ENCODE measurements around the gene HNRNPUL2. TPM values are rescaled to one million over a fixed set of nuclear protein-coding genes. Genes with fewer than 3 reads are reported as not detected.
A peak's percentile ranks its signal among the peaks of the same experiment; 100 is the strongest.
"Not testable (repeated sequence)": the region's sequence is repeated elsewhere in the genome, so short reads cannot be mapped to it uniquely, and the experiment has no call there.

The HNRNPUL2 gene
- total RNA-seq, 1 experiment from 2014 or later = 43.5 TPM

DNA sequence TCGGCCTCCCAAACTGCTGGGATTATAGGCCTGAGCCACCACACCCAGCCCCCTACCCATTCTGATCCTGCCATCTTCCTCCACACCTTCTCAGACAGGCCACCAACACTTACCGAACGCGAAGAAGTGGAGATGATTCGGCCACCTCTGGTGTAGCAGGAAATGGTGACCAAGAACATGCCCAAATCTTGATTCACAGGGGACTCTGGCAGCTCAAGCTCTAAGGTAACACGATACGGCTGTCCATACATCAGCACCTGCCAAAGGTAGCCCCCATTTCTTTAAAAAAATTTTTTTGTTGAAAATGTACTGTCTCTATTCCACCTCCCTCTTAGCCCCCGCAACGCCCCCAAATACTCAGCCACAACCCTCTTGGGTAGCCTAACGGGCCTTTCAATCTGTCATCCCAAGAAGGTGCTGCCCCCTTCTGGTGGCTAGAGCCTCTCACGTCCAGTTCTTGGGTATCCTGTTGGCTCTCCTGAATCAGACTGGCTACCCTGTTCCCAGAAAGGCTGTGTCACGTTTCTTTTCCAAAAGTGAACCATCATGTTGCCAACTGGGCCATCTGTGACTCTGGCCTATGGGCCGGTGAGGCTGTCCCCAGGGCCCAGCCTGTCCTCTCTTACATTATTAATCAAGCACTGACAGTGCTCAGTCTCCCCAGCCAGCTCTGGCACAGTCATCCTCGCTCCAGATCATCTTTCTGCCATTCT, 32.6 kb downstream of the HNRNPUL2 start:
- no peak overlapping the region for H3K56ac ChIP-seq (ENCODE audit: insufficient read length, low read depth, low read length)
- no peak overlapping the region for H3K9ac ChIP-seq (ENCODE audit: extremely low read depth, insufficient read length, low read length)
- H3K4me2 ChIP-seq (ENCODE audit: insufficient read depth, insufficient read length, low read length) = no peak overlapping the region
- H3K79me1 ChIP-seq (ENCODE audit: insufficient read depth, low read depth, low read length, poor library complexity, severe bottlenecking) = no peaks in the 10 kb centered on the region
- no peak overlapping the region for H3K4me3 Mint-ChIP-seq
- H3T11ph ChIP-seq (ENCODE audit: low read length) = no peak overlapping the region
- H4K91ac ChIP-seq (ENCODE audit: insufficient read length, low read depth, low read length) = no peak overlapping the region
- no peak overlapping the region for H2BK5ac ChIP-seq (ENCODE audit: insufficient read length, low read length)
- H3K4me1 Mint-ChIP-seq = peaks cover 0 to 8% of the 10 kb centered on the region in 2 experiments; a peak in 2 of 4 replicates
- no peak overlapping the region for H4K5ac ChIP-seq (ENCODE audit: insufficient read length, low read depth, low read length)
- TF ChIP-seq, protein P1, sequence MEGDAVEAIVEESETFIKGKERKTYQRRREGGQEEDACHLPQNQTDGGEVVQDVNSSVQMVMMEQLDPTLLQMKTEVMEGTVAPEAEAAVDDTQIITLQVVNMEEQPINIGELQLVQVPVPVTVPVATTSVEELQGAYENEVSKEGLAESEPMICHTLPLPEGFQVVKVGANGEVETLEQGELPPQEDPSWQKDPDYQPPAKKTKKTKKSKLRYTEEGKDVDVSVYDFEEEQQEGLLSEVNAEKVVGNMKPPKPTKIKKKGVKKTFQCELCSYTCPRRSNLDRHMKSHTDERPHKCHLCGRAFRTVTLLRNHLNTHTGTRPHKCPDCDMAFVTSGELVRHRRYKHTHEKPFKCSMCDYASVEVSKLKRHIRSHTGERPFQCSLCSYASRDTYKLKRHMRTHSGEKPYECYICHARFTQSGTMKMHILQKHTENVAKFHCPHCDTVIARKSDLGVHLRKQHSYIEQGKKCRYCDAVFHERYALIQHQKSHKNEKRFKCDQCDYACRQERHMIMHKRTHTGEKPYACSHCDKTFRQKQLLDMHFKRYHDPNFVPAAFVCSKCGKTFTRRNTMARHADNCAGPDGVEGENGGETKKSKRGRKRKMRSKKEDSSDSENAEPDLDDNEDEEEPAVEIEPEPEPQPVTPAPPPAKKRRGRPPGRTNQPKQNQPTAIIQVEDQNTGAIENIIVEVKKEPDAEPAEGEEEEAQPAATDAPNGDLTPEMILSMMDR (conservative IDR thresholded peaks at IDR 0.05) = peak; percentile 92
- no peak overlapping the region; the same call in 1 of the 2 replicates for H3K14ac ChIP-seq (ENCODE audit: insufficient read depth, low read length)
- no peak overlapping the region for H2BK20ac ChIP-seq (ENCODE audit: low read depth, low read length, poor library complexity, severe bottlenecking)
- H2AK5ac ChIP-seq (ENCODE audit: insufficient read length, low read length) = no peak overlapping the region
- no peak overlapping the region for H2BK120ac ChIP-seq (ENCODE audit: low read depth, low read length, poor library complexity, severe bottlenecking)
- no peaks in the 10 kb centered on the region; a peak in 2 of 5 replicates for H3K9me3 Mint-ChIP-seq
- H3K23ac ChIP-seq (ENCODE audit: insufficient read length, low read depth, low read length) = no peak overlapping the region
- H3K18ac ChIP-seq (ENCODE audit: insufficient read length, low read depth, low read length) = no peak overlapping the region
- H2BK12ac ChIP-seq (ENCODE audit: insufficient read length, low read depth, low read length) = no peak overlapping the region
- no CpG with 5 or more reads among the region's 14 CpGs for WGBS (ENCODE audit: extremely low coverage, insufficient read length, low lambda C conversion rate)
- H3K79me2 ChIP-seq (ENCODE audit: insufficient read depth, low read length) = no peaks in the 10 kb centered on the region
- H3K27me3 Mint-ChIP-seq (ENCODE audit: low read depth) = no peaks in the 10 kb centered on the region
- peak overlapping the region in 2 of 3 experiments; percentile 38 to 87; a peak in 4 of 7 replicates for H3K27ac Mint-ChIP-seq
- peak overlapping the region; percentile 77 for H4K8ac ChIP-seq (replicated peaks; ENCODE audit: insufficient read length, low read depth, low read length)
- H2BK15ac ChIP-seq (ENCODE audit: low read depth, low read length) = no peak overlapping the region
- H2AFZ ChIP-seq (ENCODE audit: low read length) = no peak overlapping the region
- H3K23me2 ChIP-seq (ENCODE audit: insufficient read length, low read depth, low read length, poor library complexity, severe bottlenecking) = no peaks in the 10 kb centered on the region
- H3K36me3 Mint-ChIP-seq (ENCODE audit: insufficient read depth in 1 of 3, low read depth in 3 of 3) = peaks cover 16 to 45% (median 44%) of the 10 kb centered on the region in 3 experiments; a peak in 5 of 7 replicates
- no peaks in the 10 kb centered on the region for H3K9me3 ChIP-seq (ENCODE audit: control insufficient read depth, low read depth, low read length)
- H3K27ac ChIP-seq (ENCODE audit: insufficient read length, low read depth, low read length) = no peak overlapping the region
- H3K4ac ChIP-seq (ENCODE audit: low read depth, low read length) = no peak overlapping the region
- H4K20me1 ChIP-seq (ENCODE audit: control insufficient read depth, insufficient read depth, insufficient read length) = no peaks in the 10 kb centered on the region
- peak; percentile 85 for DNase-seq
- H3K4me1 ChIP-seq (ENCODE audit: insufficient read depth, low read length) = no peaks in the 10 kb centered on the region
- no peaks in the 10 kb centered on the region for H3K27me3 ChIP-seq (ENCODE audit: insufficient read depth, low read length)

DNA sequence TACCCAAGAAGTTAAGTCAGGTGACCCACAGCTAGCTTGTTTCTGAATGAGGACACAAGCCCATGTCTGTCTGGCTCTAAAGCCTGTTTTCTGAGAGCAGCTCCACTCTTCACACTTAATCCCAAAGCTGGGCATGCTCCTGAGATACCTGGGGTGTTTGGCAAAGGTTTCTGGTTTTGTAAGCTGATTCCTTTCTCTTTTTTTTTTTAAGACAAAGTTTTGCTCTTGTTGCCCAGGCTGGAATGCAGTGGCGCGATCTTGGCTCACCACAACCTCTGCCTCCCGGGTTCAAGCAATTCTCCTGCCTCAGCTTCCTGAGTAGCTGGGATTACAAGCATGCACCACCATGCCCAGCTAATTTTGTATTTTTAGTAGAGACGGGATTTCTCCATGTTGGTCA, 33.6 kb downstream of the HNRNPUL2 start:
- H3K23me2 ChIP-seq (ENCODE audit: insufficient read length, low read depth, low read length, poor library complexity, severe bottlenecking); H3K27ac ChIP-seq (ENCODE audit: insufficient read length, low read depth, low read length); H3T11ph ChIP-seq (ENCODE audit: low read length); H3K4me1 ChIP-seq (ENCODE audit: insufficient read depth, low read length); H2BK120ac ChIP-seq (ENCODE audit: low read depth, low read length, poor library complexity, severe bottlenecking); H2BK12ac ChIP-seq (ENCODE audit: insufficient read length, low read depth, low read length); H3K4ac ChIP-seq (ENCODE audit: low read depth, low read length); H2AK5ac ChIP-seq (ENCODE audit: insufficient read length, low read length); H2AFZ ChIP-seq (ENCODE audit: low read length); H3K79me2 ChIP-seq (ENCODE audit: insufficient read depth, low read length); H4K20me1 ChIP-seq (ENCODE audit: control insufficient read depth, insufficient read depth, insufficient read length); H3K9me3 Mint-ChIP-seq; H2BK5ac ChIP-seq (ENCODE audit: insufficient read length, low read length); H2BK20ac ChIP-seq (ENCODE audit: low read depth, low read length, poor library complexity, severe bottlenecking); H2BK15ac ChIP-seq (ENCODE audit: low read depth, low read length); H3K56ac ChIP-seq (ENCODE audit: insufficient read length, low read depth, low read length); H3K23ac ChIP-seq (ENCODE audit: insufficient read length, low read depth, low read length); H3K27me3 ChIP-seq (ENCODE audit: insufficient read depth, low read length); H3K79me1 ChIP-seq (ENCODE audit: insufficient read depth, low read depth, low read length, poor library complexity, severe bottlenecking); H4K8ac ChIP-seq (replicated peaks; ENCODE audit: insufficient read length, low read depth, low read length); H3K27ac Mint-ChIP-seq; H3K9ac ChIP-seq (ENCODE audit: extremely low read depth, insufficient read length, low read length); H3K18ac ChIP-seq (ENCODE audit: insufficient read length, low read depth, low read length); H3K27me3 Mint-ChIP-seq (ENCODE audit: low read depth); H3K9me3 ChIP-seq (ENCODE audit: control insufficient read depth, low read depth, low read length); DNase-seq; H3K14ac ChIP-seq (ENCODE audit: insufficient read depth, low read length); H3K4me2 ChIP-seq (ENCODE audit: insufficient read depth, insufficient read length, low read length); H4K5ac ChIP-seq (ENCODE audit: insufficient read length, low read depth, low read length); H4K91ac ChIP-seq (ENCODE audit: insufficient read length, low read depth, low read length); H3K4me3 Mint-ChIP-seq: not testable (repeated sequence)
- Mint-ChIP-seq H3K4me1 (peaks cover 0 to 12% of the 10 kb centered on the region in 2 experiments; a peak in 3 of 4 replicates), H3K36me3 (ENCODE audit: insufficient read depth in 1 of 3, low read depth in 3 of 3) (peaks cover 16 to 42% (median 41%) of the 10 kb centered on the region in 3 experiments; a peak in 5 of 7 replicates)
- WGBS (ENCODE audit: extremely low coverage, insufficient read length, low lambda C conversion rate) = no CpG with 5 or more reads among the region's 4 CpGs

All from H9 (cell line).